ENCODE measurements around the gene HIVEP2.

The HIVEP2 gene

DNA sequence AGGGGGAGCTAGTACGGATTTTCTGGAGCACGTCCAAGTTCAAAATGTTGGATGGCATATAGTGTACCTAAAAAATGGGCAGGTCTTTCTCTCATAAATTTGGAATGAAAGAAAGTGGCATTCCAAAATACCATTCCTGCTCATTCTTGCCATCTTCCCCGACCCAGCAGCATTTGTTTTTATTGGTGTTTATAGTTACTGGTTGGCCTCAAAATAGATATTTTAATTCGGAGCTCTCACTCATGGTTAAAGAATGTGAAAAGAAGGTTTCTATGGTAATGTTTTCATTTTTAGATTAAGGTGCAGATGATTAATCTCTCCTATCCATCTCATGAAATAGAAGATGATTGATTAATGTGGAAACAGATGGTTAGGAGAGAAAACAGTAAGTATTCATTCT lies 204.5 kb downstream of the HIVEP2 start:
- TF ChIP-seq POLR2AphosphoS5 (IDR thresholded peaks at IDR 0.05; ENCODE audit: low read depth): no peak
- TF ChIP-seq, protein P1, sequence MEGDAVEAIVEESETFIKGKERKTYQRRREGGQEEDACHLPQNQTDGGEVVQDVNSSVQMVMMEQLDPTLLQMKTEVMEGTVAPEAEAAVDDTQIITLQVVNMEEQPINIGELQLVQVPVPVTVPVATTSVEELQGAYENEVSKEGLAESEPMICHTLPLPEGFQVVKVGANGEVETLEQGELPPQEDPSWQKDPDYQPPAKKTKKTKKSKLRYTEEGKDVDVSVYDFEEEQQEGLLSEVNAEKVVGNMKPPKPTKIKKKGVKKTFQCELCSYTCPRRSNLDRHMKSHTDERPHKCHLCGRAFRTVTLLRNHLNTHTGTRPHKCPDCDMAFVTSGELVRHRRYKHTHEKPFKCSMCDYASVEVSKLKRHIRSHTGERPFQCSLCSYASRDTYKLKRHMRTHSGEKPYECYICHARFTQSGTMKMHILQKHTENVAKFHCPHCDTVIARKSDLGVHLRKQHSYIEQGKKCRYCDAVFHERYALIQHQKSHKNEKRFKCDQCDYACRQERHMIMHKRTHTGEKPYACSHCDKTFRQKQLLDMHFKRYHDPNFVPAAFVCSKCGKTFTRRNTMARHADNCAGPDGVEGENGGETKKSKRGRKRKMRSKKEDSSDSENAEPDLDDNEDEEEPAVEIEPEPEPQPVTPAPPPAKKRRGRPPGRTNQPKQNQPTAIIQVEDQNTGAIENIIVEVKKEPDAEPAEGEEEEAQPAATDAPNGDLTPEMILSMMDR (IDR thresholded peaks at IDR 0.05; ENCODE audit: insufficient read depth, low read length): no peak
- TF ChIP-seq, protein P2, sequence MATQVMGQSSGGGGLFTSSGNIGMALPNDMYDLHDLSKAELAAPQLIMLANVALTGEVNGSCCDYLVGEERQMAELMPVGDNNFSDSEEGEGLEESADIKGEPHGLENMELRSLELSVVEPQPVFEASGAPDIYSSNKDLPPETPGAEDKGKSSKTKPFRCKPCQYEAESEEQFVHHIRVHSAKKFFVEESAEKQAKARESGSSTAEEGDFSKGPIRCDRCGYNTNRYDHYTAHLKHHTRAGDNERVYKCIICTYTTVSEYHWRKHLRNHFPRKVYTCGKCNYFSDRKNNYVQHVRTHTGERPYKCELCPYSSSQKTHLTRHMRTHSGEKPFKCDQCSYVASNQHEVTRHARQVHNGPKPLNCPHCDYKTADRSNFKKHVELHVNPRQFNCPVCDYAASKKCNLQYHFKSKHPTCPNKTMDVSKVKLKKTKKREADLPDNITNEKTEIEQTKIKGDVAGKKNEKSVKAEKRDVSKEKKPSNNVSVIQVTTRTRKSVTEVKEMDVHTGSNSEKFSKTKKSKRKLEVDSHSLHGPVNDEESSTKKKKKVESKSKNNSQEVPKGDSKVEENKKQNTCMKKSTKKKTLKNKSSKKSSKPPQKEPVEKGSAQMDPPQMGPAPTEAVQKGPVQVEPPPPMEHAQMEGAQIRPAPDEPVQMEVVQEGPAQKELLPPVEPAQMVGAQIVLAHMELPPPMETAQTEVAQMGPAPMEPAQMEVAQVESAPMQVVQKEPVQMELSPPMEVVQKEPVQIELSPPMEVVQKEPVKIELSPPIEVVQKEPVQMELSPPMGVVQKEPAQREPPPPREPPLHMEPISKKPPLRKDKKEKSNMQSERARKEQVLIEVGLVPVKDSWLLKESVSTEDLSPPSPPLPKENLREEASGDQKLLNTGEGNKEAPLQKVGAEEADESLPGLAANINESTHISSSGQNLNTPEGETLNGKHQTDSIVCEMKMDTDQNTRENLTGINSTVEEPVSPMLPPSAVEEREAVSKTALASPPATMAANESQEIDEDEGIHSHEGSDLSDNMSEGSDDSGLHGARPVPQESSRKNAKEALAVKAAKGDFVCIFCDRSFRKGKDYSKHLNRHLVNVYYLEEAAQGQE (IDR thresholded peaks at IDR 0.05; ENCODE audit: insufficient replicate concordance, low read depth): no peak
- no peak for TF ChIP-seq GABPA (IDR thresholded peaks at IDR 0.05; ENCODE audit: low read depth)
- TF ChIP-seq SPI1 (IDR thresholded peaks at IDR 0.05; ENCODE audit: borderline replicate concordance, low read depth): no peak
- DNase-seq (ENCODE audit: low read depth in 1 of 2, low spot score in 1 of 2): no peak
- no peak overlapping the region for H3K4me3 ChIP-seq (replicated peaks; ENCODE audit: insufficient read depth, low read length)

DNA sequence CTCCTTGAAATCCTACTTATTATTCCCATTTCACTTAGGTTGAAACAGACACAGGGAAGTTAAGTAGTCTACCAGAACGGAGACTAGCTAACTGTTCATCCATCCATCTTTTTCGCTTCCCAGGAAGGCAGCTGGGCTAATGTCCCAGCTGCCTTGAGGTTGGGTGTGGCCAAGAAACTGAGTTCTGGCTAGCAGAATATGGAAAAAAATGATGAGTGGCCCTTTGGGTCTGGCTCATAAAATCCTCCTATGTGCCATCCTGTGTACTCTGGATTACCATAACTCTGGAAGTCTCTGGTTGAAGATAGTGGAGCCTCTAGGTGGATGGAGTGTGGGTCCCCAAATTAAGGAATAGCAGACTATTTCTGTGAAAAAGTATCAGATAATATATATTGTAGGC lies 206.2 kb downstream of the HIVEP2 start:
- TF ChIP-seq POLR2AphosphoS5 (IDR thresholded peaks at IDR 0.05; ENCODE audit: low read depth) (no peak), GABPA (IDR thresholded peaks at IDR 0.05; ENCODE audit: low read depth) (no peak), SPI1 (IDR thresholded peaks at IDR 0.05; ENCODE audit: borderline replicate concordance, low read depth) (no peak)
- TF ChIP-seq, protein P1 (IDR thresholded peaks at IDR 0.05; ENCODE audit: insufficient read depth, low read length): no peak
- TF ChIP-seq, protein P2 (IDR thresholded peaks at IDR 0.05; ENCODE audit: insufficient replicate concordance, low read depth): no peak
- H3K4me3 ChIP-seq (replicated peaks; ENCODE audit: insufficient read depth, low read length): no peak overlapping the region
- H3K27me3 ChIP-seq (ENCODE audit: insufficient read depth, poor library complexity, severe bottlenecking): no peaks in the 10 kb centered on the region
- H3K27ac ChIP-seq (replicated peaks): no peak overlapping the region
- no peak for DNase-seq (ENCODE audit: low read depth in 1 of 2, low spot score in 1 of 2)

More for the DNA sequence above, 204.5 kb downstream of the HIVEP2 start:
- Histone ChIP-seq H3K27me3 (ENCODE audit: insufficient read depth, poor library complexity, severe bottlenecking) (no peaks in the 10 kb centered on the region), H3K27ac (replicated peaks) (no peak overlapping the region)

DNA sequence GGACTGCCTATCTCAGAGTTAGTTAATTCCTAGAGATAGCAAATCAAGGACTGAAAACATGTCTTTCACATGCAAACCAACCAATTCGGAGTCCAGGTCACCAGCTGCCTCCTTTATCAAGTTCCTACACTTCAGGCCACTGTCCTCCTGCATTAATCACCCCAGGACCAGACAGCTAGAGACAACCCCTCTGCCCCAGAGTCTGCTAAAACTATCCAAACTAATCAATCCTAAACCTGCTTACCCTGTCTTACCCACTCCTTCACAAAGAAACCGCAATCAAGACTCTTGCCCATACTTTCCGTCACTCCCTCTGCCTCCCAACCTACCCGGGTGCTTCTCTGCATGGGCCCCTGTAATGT lies 207.0 kb downstream of the HIVEP2 start:
- H3K4me3 ChIP-seq (replicated peaks; ENCODE audit: insufficient read depth, low read length): no peak overlapping the region
- no peak for DNase-seq (ENCODE audit: low read depth in 1 of 2, low spot score in 1 of 2)
- no peaks in the 10 kb centered on the region for H3K27me3 ChIP-seq (ENCODE audit: insufficient read depth, poor library complexity, severe bottlenecking)
- no peak overlapping the region for H3K27ac ChIP-seq (replicated peaks)
- no peak for TF ChIP-seq SPI1 (IDR thresholded peaks at IDR 0.05; ENCODE audit: borderline replicate concordance, low read depth)
- TF ChIP-seq GABPA (IDR thresholded peaks at IDR 0.05; ENCODE audit: low read depth): no peak
- no peak for TF ChIP-seq POLR2AphosphoS5 (IDR thresholded peaks at IDR 0.05; ENCODE audit: low read depth)
- TF ChIP-seq, protein P1 (IDR thresholded peaks at IDR 0.05; ENCODE audit: insufficient read depth, low read length): no peak
- TF ChIP-seq, protein P2 (IDR thresholded peaks at IDR 0.05; ENCODE audit: insufficient replicate concordance, low read depth): no peak

All from HL-60 (cell line).